HepG2 (cell line): ENCODE measurements around the gene FAAP100.

Source experiments
- ARID3A ChIP-seq: IDR thresholded peaks from 2 replicates; pipeline ENCODE4 v1.6.1; 2012; ENCODE audit warnings: low read depth, low read length, improper control_type of control experiment
- CTCF ChIP-seq: sonication (generic); formaldehyde crosslinking; IDR thresholded peaks from 2 replicates; pipeline ENCODE4 v1.5.0; 2020; ENCODE audit warnings: mild to moderate bottlenecking, missing genetic modification reagents, moderate library complexity
- HNF4A ChIP-seq: sonication (generic); formaldehyde crosslinking; IDR thresholded peaks from 2 replicates; pipeline ENCODE4 v1.4.0; 2020; ENCODE audit warnings: missing genetic modification reagents
- MAZ ChIP-seq, 2 experiments: sonication (generic) in 1 of 2; formaldehyde crosslinking in 1 of 2; IDR thresholded peaks; 2 replicates each; pipeline versions ENCODE4 v1.5.0 to v1.6.1; 2012 to 2020; ENCODE audit warnings: low read depth in 2 of 2, mild to moderate bottlenecking in 2 of 2, borderline replicate concordance in 1 of 2, improper control_type of control experiment in 1 of 2, low read length in 1 of 2, missing genetic modification reagents in 1 of 2, moderate library complexity in 1 of 2
- NR2C2 ChIP-seq: sonication (generic); formaldehyde crosslinking; IDR thresholded peaks from 2 replicates; pipeline ENCODE4 v1.4.0; 2020; ENCODE audit warnings: missing genetic modification reagents, mild to moderate bottlenecking, moderate library complexity, borderline replicate concordance
- NR2F6 ChIP-seq, 2 experiments: IDR thresholded peaks; 2 replicates each; pipeline ENCODE4 v1.6.1; 2016; ENCODE audit warnings: antibody characterized with exemption in 1 of 2, mild to moderate bottlenecking in 1 of 2
- PBX3 ChIP-seq: sonication (generic); formaldehyde crosslinking; IDR thresholded peaks from 2 replicates; pipeline ENCODE4 v1.8.1; 2023; ENCODE audit warnings: missing genetic modification reagents, inconsistent platforms, borderline replicate concordance
- POLR2AphosphoS5 ChIP-seq: IDR thresholded peaks from 2 replicates; pipeline ENCODE4 v1.6.1; 2012; ENCODE audit warnings: low read depth, low read length
- SIX1 ChIP-seq: sonication (generic); formaldehyde crosslinking; IDR thresholded peaks from 2 replicates; pipeline ENCODE4 v1.4.0; 2020; ENCODE audit warnings: missing genetic modification reagents, borderline replicate concordance
- TEAD2 ChIP-seq: sonication (generic); formaldehyde crosslinking; IDR thresholded peaks from 2 replicates; pipeline ENCODE4 v1.9.0; 2021; ENCODE audit warnings: missing genetic modification reagents
- TP53 ChIP-seq: sonication (generic); formaldehyde crosslinking; conservative IDR thresholded peaks from 2 replicates; pipeline ENCODE4 v1.4.0; 2020; ENCODE audit warnings: missing genetic modification reagents
- ZBED4 ChIP-seq: sonication (generic); formaldehyde crosslinking; IDR thresholded peaks from 2 replicates; pipeline ENCODE4 v1.4.0; 2020; ENCODE audit warnings: missing genetic modification reagents, borderline replicate concordance
- ZBTB2 ChIP-seq: sonication (generic); formaldehyde crosslinking; IDR thresholded peaks from 2 replicates; pipeline ENCODE4 v1.8.0; 2022; ENCODE audit warnings: low read depth, missing genetic modification reagents
- ZNF512B ChIP-seq: sonication (generic); formaldehyde crosslinking; IDR thresholded peaks from 2 replicates; pipeline ENCODE4 v1.5.1; 2020; ENCODE audit warnings: missing genetic modification reagents, mild to moderate bottlenecking, borderline replicate concordance

GRCh38 chr17:81535007-81535328 lies 17.2 kb downstream of the FAAP100 start:
- TF ChIP-seq ARID3A: no peak
- TF ChIP-seq ZBED4 (CRISPR knock-in tag): no peak
- no peak for TF ChIP-seq NR2C2 (CRISPR knock-in tag)
- TF ChIP-seq PBX3 (CRISPR knock-in tag): no peak
- TF ChIP-seq ZNF512B (CRISPR knock-in tag): no peak
- TF ChIP-seq CTCF (CRISPR knock-in tag): no peak
- TF ChIP-seq MAZ (IDR thresholded peaks at IDR 0.05; ENCODE audit: borderline replicate concordance, low read depth, low read length): no peak
- no peak for TF ChIP-seq MAZ (CRISPR knock-in tag; IDR thresholded peaks at IDR 0.05; ENCODE audit: low read depth)
- no peak for TF ChIP-seq HNF4A (CRISPR knock-in tag)
- no peak for TF ChIP-seq SIX1 (CRISPR knock-in tag)
- no peak for TF ChIP-seq POLR2AphosphoS5
- TF ChIP-seq ZBTB2 (CRISPR knock-in tag): no peak
- no peak for TF ChIP-seq TP53 (CRISPR knock-in tag)
- no peak for TF ChIP-seq TEAD2 (CRISPR knock-in tag)
- no peak for TF ChIP-seq NR2F6 (IDR thresholded peaks at IDR 0.05)
- no peak for TF ChIP-seq NR2F6 (CRISPR knock-in tag; IDR thresholded peaks at IDR 0.05)
